K562 (cell line): ENCODE results near the gene ZNF529. TPM values are rescaled to one million over a fixed set of nuclear protein-coding genes. Genes with fewer than 3 reads are reported as not detected.
A peak's percentile ranks its signal among the peaks of the same experiment; 100 is the strongest.

Experiments
- ADNP ChIP-seq: fragments of 200-800 bp; sonication (Bioruptor generic); IDR thresholded peaks from 2 replicates; pipeline ENCODE4 v1.6.1; 2016; ENCODE audit warnings: missing genetic modification characterization, missing compliant biosample characterization
- ARID1B ChIP-seq: fragments of 450-650 bp; IDR thresholded peaks from 2 replicates; pipeline ENCODE4 v1.6.1; 2016; ENCODE audit warnings: antibody characterized with exemption, mild to moderate bottlenecking, inconsistent platforms
- BRCA1 ChIP-seq, 2 experiments: fragments of 450-650 bp in 1 of 2; sonication (generic) in 1 of 2; formaldehyde crosslinking in 1 of 2; IDR thresholded peaks; 2 replicates each; pipeline versions ENCODE4 v1.5.0 to v1.6.1; 2017 to 2020; ENCODE audit warnings: mild to moderate bottlenecking in 1 of 2, missing genetic modification reagents in 1 of 2
- CBFA2T3 ChIP-seq: fragments of 450-650 bp; IDR thresholded peaks from 2 replicates; pipeline ENCODE4 v1.6.1; 2017
- ELF1 ChIP-seq: fragments of 200-800 bp; sonication (Bioruptor generic); IDR thresholded peaks from 2 replicates; pipeline ENCODE4 v1.6.1; 2016; ENCODE audit warnings: missing genetic modification characterization, missing compliant biosample characterization
- ELF4 ChIP-seq: fragments of 450-650 bp; formaldehyde crosslinking; IDR thresholded peaks from 2 replicates; pipeline ENCODE4 v1.4.0; 2022; ENCODE audit warnings: missing genetic modification characterization
- FOXJ2 ChIP-seq: fragments of 200-800 bp; sonication (Bioruptor generic); IDR thresholded peaks from 2 replicates; pipeline ENCODE4 v1.6.1; 2016; ENCODE audit warnings: missing genetic modification characterization, missing compliant biosample characterization
- MCM2 ChIP-seq: fragments of 450-650 bp; IDR thresholded peaks from 2 replicates; pipeline ENCODE4 v1.6.1; 2017; ENCODE audit warnings: low read depth, mild to moderate bottlenecking
- NR2C2 ChIP-seq, 2 experiments: fragments of 200-800 bp in 1 of 2; sonication (Bioruptor generic) in 1 of 2; sonication (generic) in 1 of 2; formaldehyde crosslinking in 1 of 2; IDR thresholded peaks; 2 replicates each; pipeline versions ENCODE4 v1.6.1 to v1.8.0; 2016 to 2022; ENCODE audit warnings: mild to moderate bottlenecking in 1 of 2, missing compliant biosample characterization in 1 of 2, missing genetic modification characterization in 1 of 2, missing genetic modification reagents in 1 of 2
- POLR2B ChIP-seq: fragments of 450-650 bp; IDR thresholded peaks from 2 replicates; pipeline ENCODE4 v1.6.1; 2018; ENCODE audit warnings: low read depth; ENCODE audit not compliant: partially characterized antibody
- RAD21 ChIP-seq, 2 experiments: fragments of 250-450 bp in 1 of 2; fragments of 450-650 bp in 1 of 2; sonication (Bioruptor Pico) in 1 of 2; formaldehyde crosslinking in 1 of 2; IDR thresholded peaks in 1 of 2; conservative IDR thresholded peaks in 1 of 2; 2 replicates each; pipeline versions ENCODE4 v1.4.0 to v1.8.0; 2020 to 2022; ENCODE audit warnings: mild to moderate bottlenecking in 2 of 2, moderate library complexity in 1 of 2
- SMARCE1 ChIP-seq: fragments of 450-650 bp; IDR thresholded peaks from 2 replicates; pipeline ENCODE4 v1.7.1; 2016; ENCODE audit warnings: mild to moderate bottlenecking
- TAF7 ChIP-seq: fragments of 450-650 bp; IDR thresholded peaks from 2 replicates; pipeline ENCODE4 v1.6.1; 2016; ENCODE audit warnings: missing genetic modification characterization, missing compliant biosample characterization
- ZBED1 ChIP-seq: IDR thresholded peaks from 2 replicates; pipeline ENCODE4 v1.6.1; 2014
- ZEB2 ChIP-seq: fragments of 450-650 bp; IDR thresholded peaks from 2 replicates; pipeline ENCODE4 v1.6.1; 2016
- ZNF3 ChIP-seq: fragments of 250-450 bp; sonication (Bioruptor Pico); IDR thresholded peaks from 2 replicates; pipeline ENCODE4 v1.5.0; 2021; ENCODE audit warnings: mild to moderate bottlenecking, moderate library complexity
- ZNF354B ChIP-seq: fragments of 250-450 bp; sonication (Bioruptor Pico); IDR thresholded peaks from 2 replicates; pipeline ENCODE4 v1.4.0; 2020
- ZNF644 ChIP-seq: fragments of 200-800 bp; sonication (Bioruptor generic); IDR thresholded peaks from 2 replicates; pipeline ENCODE4 v1.6.1; 2016; ENCODE audit warnings: low read depth, missing genetic modification characterization, missing compliant biosample characterization
- polyA plus RNA-seq, 8 experiments: library from polyadenylated mRNA; depleted of rRNA in 4 of 8; stranded (reverse) in 5 of 8; unstranded in 3 of 8; fragments of >200 nt; fragmentation: Nextera tagmentation in 2 of 8; fragmentation: Illumina TruSeq in 1 of 8; extraction: Ambion mirVana in 2 of 8; extraction: Trizol in 1 of 8; gene quantifications; 2 replicates each; pipeline versions ENCODE4 v1.2.1 to v1.2.3, GENCODE V29; 2011 to 2014; ENCODE audit warnings: inconsistent platforms in 1 of 8, missing spikeins in 1 of 8
- total RNA-seq, 7 experiments: library from RNA; depleted of rRNA in 6 of 7; stranded (reverse); fragments of >200 nt in 6 of 7; fragmentation: Illumina TruSeq in 2 of 7; extraction: Trizol in 2 of 7; gene quantifications; 2 replicates each; pipeline versions ENCODE4 v1.2.1 to v1.2.3, GENCODE V29; 2011 to 2021; ENCODE audit warnings: low replicate concordance in 1 of 7
- TF ChIP-seq, protein P1 (sequence below): fragments of 200-800 bp; sonication (Bioruptor generic); IDR thresholded peaks from 2 replicates; pipeline ENCODE4 v1.6.1; 2016; ENCODE audit warnings: missing genetic modification characterization, missing compliant biosample characterization
- TF ChIP-seq, protein P2 (sequence below): sonication (generic); formaldehyde crosslinking; IDR thresholded peaks from 2 replicates; pipeline ENCODE4 v1.8.0; 2022; ENCODE audit warnings: missing genetic modification reagents, mild to moderate bottlenecking, borderline replicate concordance
- TF ChIP-seq, protein P3 (sequence below): fragments of 450-650 bp; IDR thresholded peaks from 2 replicates; pipeline ENCODE4 v1.6.1; 2014; ENCODE audit warnings: low read depth, mild to moderate bottlenecking, moderate library complexity, borderline replicate concordance

The ZNF529 gene
- total and polyA plus RNA-seq, 9 of the 15 experiments (the other 6 are each of a cell fraction or from before 2014, with no cell fraction given): 2.4 to 12.6 (median 6.3) TPM

DNA sequence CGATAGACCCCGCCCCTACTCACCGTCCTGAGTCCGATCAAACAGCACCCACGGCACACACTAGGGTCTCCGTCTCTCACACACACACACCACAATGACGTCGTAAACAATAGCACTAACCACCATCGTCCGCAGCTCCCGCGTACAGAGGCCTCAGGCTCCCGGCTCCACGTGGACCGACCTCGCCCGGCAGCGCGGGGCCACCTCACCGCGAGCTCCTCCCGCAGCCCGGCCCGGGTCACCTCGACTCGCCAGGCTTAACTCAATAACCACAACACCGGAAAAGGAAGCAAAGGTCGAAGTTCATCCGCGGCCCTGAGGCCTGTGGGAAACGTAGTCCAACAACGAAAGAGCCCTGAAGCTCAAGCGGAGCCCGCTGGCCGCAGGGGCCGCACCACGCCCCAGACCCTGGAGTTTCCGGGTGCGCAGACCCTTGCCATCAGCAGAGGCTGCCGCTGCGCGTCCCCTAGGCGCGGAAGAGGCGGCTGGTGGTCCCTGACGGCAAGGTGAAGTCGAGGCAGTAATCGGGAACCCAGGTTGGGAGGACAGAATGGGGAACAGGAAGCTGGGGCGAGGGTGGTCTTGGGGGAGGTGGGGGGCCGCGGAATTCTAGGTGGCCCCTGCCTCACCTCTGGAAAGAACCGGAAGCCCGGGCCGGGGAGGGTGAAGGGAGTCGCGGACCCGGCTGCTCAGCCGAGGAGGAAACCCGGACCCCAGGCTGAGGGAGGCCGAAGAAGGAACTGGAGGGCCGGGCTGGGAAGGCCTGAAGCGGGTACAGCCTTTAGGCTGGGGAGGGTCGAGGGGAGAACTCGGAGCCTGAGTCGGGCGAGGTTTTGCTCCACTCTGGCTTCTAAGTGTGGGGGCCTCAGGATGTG, at the start of gene ZNF529 (continued):
- TF ChIP-seq ARID1B (no peak; the same call in 1 of the 2 replicates), ELF1 (tag) (peak; percentile 94), ZNF354B (no peak), NR2C2 (CRISPR knock-in tag; IDR thresholded peaks at IDR 0.05) (peak; percentile 100), NR2C2 (tag; IDR thresholded peaks at IDR 0.05) (peak; percentile 100), ZNF644 (no peak), RAD21 (CRISPR knock-in tag; conservative IDR thresholded peaks at IDR 0.05 in 1 of 2, IDR thresholded peaks at IDR 0.05 in 1 of 2) (no peak), BRCA1 (IDR thresholded peaks at IDR 0.05) (no peak), BRCA1 (CRISPR knock-in tag; IDR thresholded peaks at IDR 0.05) (no peak), ZEB2 (0 out of 2 replicates have a peak, but pooled peaks have one; percentile 34), ZNF3 (CRISPR knock-in tag) (no peak), TAF7 (tag) (peak; percentile 44; the same call in 1 of the 2 replicates), POLR2B (peak; percentile 95), ADNP (no peak), CBFA2T3 (0 out of 2 replicates have a peak, but pooled peaks have one; percentile 19), FOXJ2 (tag) (0 out of 2 replicates have a peak, but pooled peaks have one; percentile 29), SMARCE1 (0 out of 2 replicates have a peak, but pooled peaks have one; percentile 27), MCM2 (no peak), ELF4 (CRISPR knock-in tag) (peak; percentile 57; the same call in 1 of the 2 replicates), ZBED1 (0 out of 2 replicates have a peak, but pooled peaks have one; percentile 53)
- TF ChIP-seq, protein P1, sequence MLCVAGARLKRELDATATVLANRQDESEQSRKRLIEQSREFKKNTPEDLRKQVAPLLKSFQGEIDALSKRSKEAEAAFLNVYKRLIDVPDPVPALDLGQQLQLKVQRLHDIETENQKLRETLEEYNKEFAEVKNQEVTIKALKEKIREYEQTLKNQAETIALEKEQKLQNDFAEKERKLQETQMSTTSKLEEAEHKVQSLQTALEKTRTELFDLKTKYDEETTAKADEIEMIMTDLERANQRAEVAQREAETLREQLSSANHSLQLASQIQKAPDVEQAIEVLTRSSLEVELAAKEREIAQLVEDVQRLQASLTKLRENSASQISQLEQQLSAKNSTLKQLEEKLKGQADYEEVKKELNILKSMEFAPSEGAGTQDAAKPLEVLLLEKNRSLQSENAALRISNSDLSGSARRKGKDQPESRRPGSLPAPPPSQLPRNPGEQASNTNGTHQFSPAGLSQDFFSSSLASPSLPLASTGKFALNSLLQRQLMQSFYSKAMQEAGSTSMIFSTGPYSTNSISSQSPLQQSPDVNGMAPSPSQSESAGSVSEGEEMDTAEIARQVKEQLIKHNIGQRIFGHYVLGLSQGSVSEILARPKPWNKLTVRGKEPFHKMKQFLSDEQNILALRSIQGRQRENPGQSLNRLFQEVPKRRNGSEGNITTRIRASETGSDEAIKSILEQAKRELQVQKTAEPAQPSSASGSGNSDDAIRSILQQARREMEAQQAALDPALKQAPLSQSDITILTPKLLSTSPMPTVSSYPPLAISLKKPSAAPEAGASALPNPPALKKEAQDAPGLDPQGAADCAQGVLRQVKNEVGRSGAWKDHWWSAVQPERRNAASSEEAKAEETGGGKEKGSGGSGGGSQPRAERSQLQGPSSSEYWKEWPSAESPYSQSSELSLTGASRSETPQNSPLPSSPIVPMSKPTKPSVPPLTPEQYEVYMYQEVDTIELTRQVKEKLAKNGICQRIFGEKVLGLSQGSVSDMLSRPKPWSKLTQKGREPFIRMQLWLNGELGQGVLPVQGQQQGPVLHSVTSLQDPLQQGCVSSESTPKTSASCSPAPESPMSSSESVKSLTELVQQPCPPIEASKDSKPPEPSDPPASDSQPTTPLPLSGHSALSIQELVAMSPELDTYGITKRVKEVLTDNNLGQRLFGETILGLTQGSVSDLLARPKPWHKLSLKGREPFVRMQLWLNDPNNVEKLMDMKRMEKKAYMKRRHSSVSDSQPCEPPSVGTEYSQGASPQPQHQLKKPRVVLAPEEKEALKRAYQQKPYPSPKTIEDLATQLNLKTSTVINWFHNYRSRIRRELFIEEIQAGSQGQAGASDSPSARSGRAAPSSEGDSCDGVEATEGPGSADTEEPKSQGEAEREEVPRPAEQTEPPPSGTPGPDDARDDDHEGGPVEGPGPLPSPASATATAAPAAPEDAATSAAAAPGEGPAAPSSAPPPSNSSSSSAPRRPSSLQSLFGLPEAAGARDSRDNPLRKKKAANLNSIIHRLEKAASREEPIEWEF (CRISPR knock-in tag): no peak
- TF ChIP-seq, protein P2, sequence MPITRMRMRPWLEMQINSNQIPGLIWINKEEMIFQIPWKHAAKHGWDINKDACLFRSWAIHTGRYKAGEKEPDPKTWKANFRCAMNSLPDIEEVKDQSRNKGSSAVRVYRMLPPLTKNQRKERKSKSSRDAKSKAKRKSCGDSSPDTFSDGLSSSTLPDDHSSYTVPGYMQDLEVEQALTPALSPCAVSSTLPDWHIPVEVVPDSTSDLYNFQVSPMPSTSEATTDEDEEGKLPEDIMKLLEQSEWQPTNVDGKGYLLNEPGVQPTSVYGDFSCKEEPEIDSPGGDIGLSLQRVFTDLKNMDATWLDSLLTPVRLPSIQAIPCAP (CRISPR knock-in tag): no peak
- TF ChIP-seq, protein P3, sequence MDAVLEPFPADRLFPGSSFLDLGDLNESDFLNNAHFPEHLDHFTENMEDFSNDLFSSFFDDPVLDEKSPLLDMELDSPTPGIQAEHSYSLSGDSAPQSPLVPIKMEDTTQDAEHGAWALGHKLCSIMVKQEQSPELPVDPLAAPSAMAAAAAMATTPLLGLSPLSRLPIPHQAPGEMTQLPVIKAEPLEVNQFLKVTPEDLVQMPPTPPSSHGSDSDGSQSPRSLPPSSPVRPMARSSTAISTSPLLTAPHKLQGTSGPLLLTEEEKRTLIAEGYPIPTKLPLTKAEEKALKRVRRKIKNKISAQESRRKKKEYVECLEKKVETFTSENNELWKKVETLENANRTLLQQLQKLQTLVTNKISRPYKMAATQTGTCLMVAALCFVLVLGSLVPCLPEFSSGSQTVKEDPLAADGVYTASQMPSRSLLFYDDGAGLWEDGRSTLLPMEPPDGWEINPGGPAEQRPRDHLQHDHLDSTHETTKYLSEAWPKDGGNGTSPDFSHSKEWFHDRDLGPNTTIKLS: peak; percentile 97
